NCI-H1105 treated with DMSO at 0.1 percent for 48 hours (cell line): ENCODE results near the gene NFATC1.

Experiments
- DNase-seq: peaks from one replicate; lab custom pipeline; 2025; lab: John Stamatoyannopoulos, UW

NFATC1 gene

GRCh38 chr18:79575891-79576685 lies 180.4 kb downstream of the NFATC1 start:
- peak; percentile 50 for DNase-seq

GRCh38 chr18:79576686-79577351 lies 181.1 kb downstream of the NFATC1 start:
- peak; percentile 74 for DNase-seq

- no peak for DNase-seq
Measured at GRCh38 chr18:79577451-79578395, 182.0 kb downstream of the NFATC1 start.

DNA sequence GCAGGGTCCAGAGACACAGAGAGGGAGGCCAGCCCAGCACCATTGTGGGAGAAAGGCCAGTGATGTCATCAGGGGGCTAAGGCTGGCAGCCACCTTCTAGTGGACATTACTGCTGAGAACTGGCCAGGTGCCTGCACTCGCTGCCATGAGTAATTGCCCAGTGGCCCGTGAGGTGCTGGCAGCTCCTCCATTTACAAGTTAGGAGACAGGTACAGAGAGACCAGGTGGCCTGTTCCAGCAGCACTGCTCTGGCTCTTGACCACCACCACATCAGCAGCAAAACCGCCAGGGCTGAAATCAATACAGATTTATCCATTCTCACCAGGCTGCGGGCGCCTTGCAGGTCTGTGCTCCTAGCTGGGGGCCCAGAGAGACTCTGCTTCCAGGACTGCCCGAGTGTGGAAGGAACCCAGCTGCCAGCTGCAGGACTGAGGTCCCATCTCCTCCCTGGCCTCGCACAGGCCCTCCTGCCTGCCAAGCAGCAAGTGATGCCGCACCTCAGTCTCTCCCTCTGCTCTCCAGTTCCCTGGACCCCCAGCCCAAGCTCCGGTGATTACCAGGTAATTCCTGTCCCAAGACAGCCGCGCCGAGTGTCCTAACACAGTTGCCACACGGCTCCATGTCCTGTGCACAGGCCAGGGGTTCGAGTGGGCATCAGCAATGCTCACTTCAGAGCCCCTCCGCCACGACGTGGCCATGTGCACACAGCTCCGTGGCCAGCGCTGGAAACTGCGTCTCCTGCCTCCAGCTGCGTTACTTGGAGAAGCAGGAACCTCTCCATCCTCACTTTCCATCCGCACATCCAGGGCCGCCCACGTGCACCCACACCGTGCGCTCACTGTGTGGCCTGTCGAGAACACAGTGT lies 182.9 kb downstream of the NFATC1 start:
- no peak for DNase-seq
